ENCODE results near the gene ALOX15. TPM values are rescaled to one million over a fixed set of nuclear protein-coding genes. Genes with fewer than 3 reads are reported as not detected.
"Not testable (repeated sequence)": the region's sequence is repeated elsewhere in the genome, so short reads cannot be mapped to it uniquely, and the experiment has no call there.

ALOX15 gene
- total RNA-seq, 4 donors from 2014 or later: not detected

DNA sequence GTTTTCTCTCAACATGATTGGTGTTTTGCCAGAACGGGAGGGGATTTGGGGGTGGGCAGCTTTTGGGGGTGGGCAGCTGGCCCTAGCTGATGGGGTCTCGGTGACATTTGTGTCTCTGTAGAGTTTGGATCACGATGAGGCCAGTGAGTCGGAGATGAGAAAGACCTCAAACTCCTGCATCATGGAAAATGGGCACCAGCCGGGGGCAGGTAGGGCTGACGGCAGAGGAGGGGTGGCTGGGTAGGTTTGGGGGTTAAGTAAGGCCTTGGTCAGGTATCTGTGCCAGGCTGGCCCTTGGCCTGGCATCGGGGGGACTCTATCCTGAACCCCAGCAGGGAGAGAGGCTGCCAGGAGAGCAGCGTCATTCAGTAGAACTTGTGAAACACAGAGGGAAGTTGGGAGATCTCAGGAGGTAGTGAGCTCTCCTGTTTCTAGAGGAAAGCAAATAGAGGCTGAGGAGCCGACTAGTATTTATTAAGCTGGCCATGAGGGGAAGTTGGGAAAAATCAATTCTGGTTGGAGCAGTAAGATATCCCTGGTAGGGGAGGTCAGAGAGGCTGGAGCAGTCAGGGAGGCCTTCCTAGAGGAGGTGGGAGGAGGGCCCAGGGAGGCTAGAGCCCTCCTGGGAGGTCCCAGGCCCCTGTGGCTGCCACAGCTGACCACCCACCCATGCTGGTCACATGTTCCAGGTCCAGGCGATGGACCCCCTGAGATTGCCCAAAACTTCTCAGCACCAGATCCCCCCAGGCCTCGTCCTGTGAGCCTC is 49.1 kb downstream of the ALOX15 start:
- TF ChIP-seq, protein P1, sequence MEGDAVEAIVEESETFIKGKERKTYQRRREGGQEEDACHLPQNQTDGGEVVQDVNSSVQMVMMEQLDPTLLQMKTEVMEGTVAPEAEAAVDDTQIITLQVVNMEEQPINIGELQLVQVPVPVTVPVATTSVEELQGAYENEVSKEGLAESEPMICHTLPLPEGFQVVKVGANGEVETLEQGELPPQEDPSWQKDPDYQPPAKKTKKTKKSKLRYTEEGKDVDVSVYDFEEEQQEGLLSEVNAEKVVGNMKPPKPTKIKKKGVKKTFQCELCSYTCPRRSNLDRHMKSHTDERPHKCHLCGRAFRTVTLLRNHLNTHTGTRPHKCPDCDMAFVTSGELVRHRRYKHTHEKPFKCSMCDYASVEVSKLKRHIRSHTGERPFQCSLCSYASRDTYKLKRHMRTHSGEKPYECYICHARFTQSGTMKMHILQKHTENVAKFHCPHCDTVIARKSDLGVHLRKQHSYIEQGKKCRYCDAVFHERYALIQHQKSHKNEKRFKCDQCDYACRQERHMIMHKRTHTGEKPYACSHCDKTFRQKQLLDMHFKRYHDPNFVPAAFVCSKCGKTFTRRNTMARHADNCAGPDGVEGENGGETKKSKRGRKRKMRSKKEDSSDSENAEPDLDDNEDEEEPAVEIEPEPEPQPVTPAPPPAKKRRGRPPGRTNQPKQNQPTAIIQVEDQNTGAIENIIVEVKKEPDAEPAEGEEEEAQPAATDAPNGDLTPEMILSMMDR (IDR thresholded peaks at IDR 0.05): no peak
- TF ChIP-seq POLR2AphosphoS5 (IDR thresholded peaks at IDR 0.05) (no peak), EP300 (IDR thresholded peaks at IDR 0.05) (no peak), POLR2A (IDR thresholded peaks at IDR 0.05; ENCODE audit: low read depth) (no peak)
- intact Hi-C loops (cut with DNase I): no loop called here
- 85% methylated on average over 9 of the region's 11 CpGs for WGBS

DNA sequence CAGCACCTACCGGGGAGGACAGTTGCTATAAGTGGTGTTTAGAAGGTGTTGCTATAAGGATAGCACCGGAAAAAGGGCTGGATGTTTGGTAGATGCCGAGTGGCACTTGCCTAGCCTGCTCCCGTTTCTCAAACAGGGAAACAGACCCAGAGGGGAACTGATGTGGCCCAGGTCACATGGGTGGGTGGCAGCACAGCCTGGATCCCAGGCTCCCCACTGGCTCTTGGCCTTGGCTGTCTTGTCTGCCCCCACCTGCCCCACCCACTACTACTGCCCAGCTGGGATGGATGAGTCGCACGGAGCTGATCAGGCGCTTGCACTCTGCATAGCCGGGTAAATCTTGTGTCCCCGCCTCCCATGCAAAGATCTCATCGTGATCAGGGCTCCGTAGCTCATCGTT is 49.9 kb downstream of the ALOX15 start:
- WGBS: 80% methylated on average over 11 of the region's 12 CpGs
- TF ChIP-seq, protein P1 (IDR thresholded peaks at IDR 0.05): no peak
- TF ChIP-seq POLR2A (IDR thresholded peaks at IDR 0.05; ENCODE audit: low read depth) (no peak), POLR2AphosphoS5 (IDR thresholded peaks at IDR 0.05) (no peak), EP300 (IDR thresholded peaks at IDR 0.05) (no peak)
- H3K9me3 ChIP-seq: no peaks in the 10 kb centered on the region
- no peak overlapping the region for H3K4me3 ChIP-seq
- no peaks in the 10 kb centered on the region for H3K27me3 ChIP-seq
- peaks cover 14 to 33% (median 24%) of the 10 kb centered on the region in 4 donors for H3K4me1 ChIP-seq
- H3K27ac ChIP-seq (replicated peaks in 1 of 4): peak overlapping the region in 3 of 4 donors; percentile 28 to 62 (median 60)
- intact Hi-C loops (cut with DNase I): no loop called here
- peaks cover 0 to 6% (median 1%) of the 10 kb centered on the region in 4 donors for H3K36me3 ChIP-seq
- DNase-seq (ENCODE audit: extremely low spot score): no peak

More for the DNA sequence above, 49.1 kb downstream of the ALOX15 start:
- no peak for DNase-seq (ENCODE audit: extremely low spot score)
- Histone ChIP-seq H3K4me3 (no peak overlapping the region), H3K4me1 (peaks cover 8 to 41% (median 23%) of the 10 kb centered on the region in 4 donors), H3K9me3 (no peaks in the 10 kb centered on the region), H3K36me3 (peaks cover 0 to 12% (median 4%) of the 10 kb centered on the region in 4 donors), H3K27me3 (no peaks in the 10 kb centered on the region), H3K27ac (replicated peaks in 1 of 4) (peak overlapping the region in 3 of 4 donors; percentile 28 to 62 (median 60))

DNA sequence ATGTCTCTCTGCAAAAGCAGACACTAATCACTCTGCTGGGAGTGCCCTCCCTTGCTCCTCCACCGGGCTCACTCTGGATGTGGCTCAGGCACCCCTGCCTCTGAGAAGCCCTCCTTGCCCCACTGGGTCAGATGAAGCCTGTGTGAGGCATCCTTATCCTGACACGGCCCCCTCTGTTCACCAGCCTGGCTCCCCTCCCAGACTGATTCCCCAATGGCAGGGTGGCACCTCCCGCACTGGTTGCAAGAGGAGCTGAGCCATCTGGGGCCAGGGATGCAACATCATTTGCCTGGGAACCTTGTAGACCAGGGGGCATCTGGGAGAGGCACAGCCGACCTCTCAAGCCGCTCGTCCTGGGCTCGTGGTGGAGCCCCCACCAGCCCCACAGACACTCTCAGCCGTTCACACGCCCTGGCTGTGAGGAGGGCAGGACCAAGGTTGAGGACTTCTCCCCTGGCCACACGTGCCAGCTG is 50.5 kb downstream of the ALOX15 start:
- H3K27ac ChIP-seq (replicated peaks in 1 of 4): peak overlapping the region in 2 of 4 donors; percentile 60 to 62
- peaks cover 0 to 5% (median 0%) of the 10 kb centered on the region in 4 donors for H3K36me3 ChIP-seq
- TF ChIP-seq POLR2A (IDR thresholded peaks at IDR 0.05; ENCODE audit: low read depth) (no peak), POLR2AphosphoS5 (IDR thresholded peaks at IDR 0.05) (no peak), EP300 (IDR thresholded peaks at IDR 0.05) (no peak)
- TF ChIP-seq, protein P1 (IDR thresholded peaks at IDR 0.05): no peak
- DNase-seq (ENCODE audit: extremely low spot score): no peak
- WGBS: 83% methylated on average over 4 of the region's 10 CpGs
- peaks cover 16 to 35% (median 23%) of the 10 kb centered on the region in 4 donors for H3K4me1 ChIP-seq
- no peaks in the 10 kb centered on the region for H3K9me3 ChIP-seq
- intact Hi-C loops (cut with DNase I): no loop called here
- H3K4me3 ChIP-seq: no peak overlapping the region
- no peaks in the 10 kb centered on the region for H3K27me3 ChIP-seq

DNA sequence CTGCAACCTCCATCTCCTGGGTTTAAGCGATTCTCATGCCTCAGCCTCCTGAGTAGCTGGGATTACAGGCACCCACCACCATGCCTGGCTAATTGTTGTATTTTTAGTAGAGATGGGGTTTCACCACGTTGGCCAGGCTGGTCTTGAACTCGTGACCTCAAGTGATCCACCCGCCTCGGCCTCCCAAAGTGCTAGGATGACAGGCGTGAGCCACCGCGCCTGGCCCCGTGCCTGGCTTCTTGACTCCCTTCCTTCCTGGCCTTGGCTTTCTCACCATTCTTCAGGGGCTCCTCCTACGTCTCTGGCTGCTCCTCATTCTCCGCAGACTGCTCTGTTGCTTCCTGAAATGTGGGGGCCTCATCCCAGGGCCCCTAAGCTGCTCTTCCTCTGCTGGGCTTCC is 51.4 kb downstream of the ALOX15 start:
- H3K27me3 ChIP-seq; DNase-seq (ENCODE audit: extremely low spot score); intact Hi-C loops (cut with DNase I); H3K9me3 ChIP-seq; H3K36me3 ChIP-seq; H3K4me3 ChIP-seq: not testable (repeated sequence)
- Histone ChIP-seq H3K4me1 (peaks cover 19 to 42% (median 29%) of the 10 kb centered on the region in 4 donors), H3K27ac (replicated peaks in 1 of 4) (peak overlapping the region in 2 of 4 donors; percentile 60 to 62)
- WGBS: 52% methylated on average over 9 of the region's 11 CpGs

DNA sequence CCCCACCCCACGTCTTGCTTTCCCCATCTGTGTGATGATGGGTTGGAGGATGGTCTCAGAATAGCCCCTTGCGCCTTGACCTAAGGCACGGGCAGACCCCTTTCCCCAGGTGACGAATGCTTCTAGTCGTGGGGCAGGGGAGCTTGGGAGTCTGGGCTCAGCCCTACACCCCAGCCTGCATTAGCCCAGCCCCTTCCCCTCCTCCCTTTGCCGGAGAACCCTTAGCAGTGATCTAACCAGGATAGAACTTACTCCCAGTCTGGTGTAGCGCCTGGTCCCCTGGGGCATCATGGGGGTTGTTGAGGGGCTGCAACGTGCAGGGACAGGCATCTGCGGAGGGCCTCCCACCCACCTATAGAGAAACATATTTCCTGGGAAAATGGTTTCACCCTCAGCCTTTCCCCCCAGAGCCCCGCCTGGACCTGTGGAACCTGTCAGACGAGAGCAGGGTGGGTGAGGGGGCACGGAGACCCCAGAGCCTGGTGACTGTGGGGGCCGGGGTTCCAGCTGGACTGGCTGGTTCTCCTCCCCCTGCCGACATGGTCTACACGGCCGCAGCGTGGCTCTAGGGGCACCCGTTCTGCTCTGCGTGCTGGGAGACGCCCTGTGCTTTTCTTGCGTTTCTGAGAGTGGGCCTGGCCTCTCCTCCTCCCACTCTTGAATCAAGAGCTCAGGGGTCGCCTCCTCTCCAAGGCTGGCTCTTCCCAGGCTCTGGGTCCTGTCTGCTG is 52.4 kb downstream of the ALOX15 start:
- TF ChIP-seq POLR2A (IDR thresholded peaks at IDR 0.05; ENCODE audit: low read depth) (no peak), EP300 (IDR thresholded peaks at IDR 0.05) (no peak), POLR2AphosphoS5 (IDR thresholded peaks at IDR 0.05) (no peak)
- TF ChIP-seq, protein P1 (IDR thresholded peaks at IDR 0.05): no peak
- Histone ChIP-seq H3K9me3 (no peaks in the 10 kb centered on the region), H3K27me3 (peaks cover 0 to 16% (median 7%) of the 10 kb centered on the region in 4 donors), H3K27ac (replicated peaks in 1 of 4) (peak overlapping the region in 2 of 4 donors; percentile 4 to 54), H3K4me3 (no peak overlapping the region), H3K36me3 (no peaks in the 10 kb centered on the region), H3K4me1 (peaks cover 20 to 48% (median 38%) of the 10 kb centered on the region in 4 donors)
- DNase-seq (ENCODE audit: extremely low spot score): no peak
- WGBS: 84% methylated on average over 13 of the region's 22 CpGs
- intact Hi-C loops (cut with DNase I): loop anchor here (5.0 kb wide), 1 partner anchor 33 kb away; no protein-coding TSS in a partner anchor

All from esophagus muscularis mucosa (tissue), 4 donors.